ENCODE data around the gene ARF6. TPM values are rescaled to one million over a fixed set of nuclear protein-coding genes. Genes with fewer than 3 reads are reported as not detected.

ARF6 gene
- total RNA-seq, 4 donors from 2014 or later = 34.7 to 42.0 (median 35.7) TPM

GRCh38 chr14:49860988-49861698 is 31.7 kb upstream of the ARF6 start:
- no peak for DNase-seq (ENCODE audit: low spot score in 2 of 2)
- Histone ChIP-seq H3K4me3 (peak overlapping the region; percentile 45 to 92 (median 64)), H3K4me1 (peaks cover 0 to 33% (median 7%) of the 10 kb centered on the region in 4 donors), H3K36me3 (no peaks in the 10 kb centered on the region), H3K27me3 (no peaks in the 10 kb centered on the region), H3K27ac (peak overlapping the region; percentile 90 to 97 (median 96)), H3K9me3 (no peaks in the 10 kb centered on the region)
- WGBS, 2 donors = 19 to 20% methylated on average over 4 of the region's 4 CpGs
- no peak for TF ChIP-seq CTCF (IDR thresholded peaks at IDR 0.05)
- no peak for TF ChIP-seq EP300 (IDR thresholded peaks at IDR 0.05)
- no peak for TF ChIP-seq POLR2A (IDR thresholded peaks at IDR 0.05)

DNA sequence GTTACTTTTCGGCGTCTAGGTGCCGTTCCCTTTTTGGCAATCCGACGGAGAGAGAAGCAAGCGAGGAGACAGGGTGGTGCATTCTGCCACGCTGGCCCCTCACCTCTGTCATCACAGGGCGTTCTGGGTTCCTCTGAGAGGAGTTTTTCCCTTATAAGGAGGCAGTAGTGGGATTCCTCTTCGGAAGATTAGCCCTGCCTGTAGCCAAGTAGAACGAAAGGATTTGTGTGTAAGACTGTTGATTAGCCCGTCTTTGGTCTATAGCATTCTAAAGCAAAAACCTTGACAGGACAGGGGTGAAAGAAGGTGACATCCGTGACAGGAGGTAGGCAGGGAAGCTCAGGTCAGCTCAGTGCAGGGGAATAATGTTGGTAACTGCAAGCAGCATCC is 31.2 kb upstream of the ARF6 start:
- Histone ChIP-seq H3K27me3 (no peaks in the 10 kb centered on the region), H3K27ac (peak overlapping the region; percentile 90 to 97 (median 96))

DNA sequence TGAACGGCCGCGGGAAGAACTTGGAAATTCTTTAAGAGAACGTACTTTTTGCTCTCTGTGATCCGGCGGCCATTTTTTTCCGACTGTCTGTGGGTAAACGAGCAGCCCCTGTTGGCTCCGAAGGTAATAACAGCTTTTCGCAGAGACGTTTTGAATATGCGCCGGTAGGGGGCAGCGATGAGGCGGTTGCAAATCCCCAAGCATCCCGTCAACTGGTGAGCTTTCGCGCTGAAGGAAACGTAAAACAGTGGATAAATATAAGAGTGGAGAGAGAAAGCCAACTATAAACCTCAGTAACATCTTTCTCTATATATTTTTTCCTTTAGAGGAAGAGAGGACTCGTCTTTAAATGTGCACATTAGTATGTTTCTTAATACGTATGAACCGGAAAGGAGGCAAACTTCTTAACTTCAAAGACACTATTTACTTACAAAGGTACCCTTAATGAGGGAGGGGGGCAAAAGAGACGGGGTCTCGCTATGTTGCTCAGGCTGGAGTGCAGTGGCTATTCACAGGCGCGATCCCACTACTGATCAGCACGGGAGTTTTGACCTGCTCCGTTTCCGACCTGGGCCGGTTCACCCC is 30.7 kb upstream of the ARF6 start:
- peak in 1 of 2 donors; percentile 41 for TF ChIP-seq POLR2A (IDR thresholded peaks at IDR 0.05)
- TF ChIP-seq CTCF (IDR thresholded peaks at IDR 0.05) = peak; percentile 99 to 100 (median 100)
- TF ChIP-seq EP300 (IDR thresholded peaks at IDR 0.05) = no peak
- Histone ChIP-seq H3K4me1 (peaks cover 0 to 36% (median 8%) of the 10 kb centered on the region in 4 donors), H3K36me3 (no peaks in the 10 kb centered on the region), H3K27me3 (no peaks in the 10 kb centered on the region), H3K4me3 (peak overlapping the region; percentile 45 to 92 (median 64)), H3K9me3 (no peaks in the 10 kb centered on the region), H3K27ac (peak overlapping the region; percentile 90 to 97 (median 96))
- peak; percentile 73 to 88 for DNase-seq (ENCODE audit: low spot score in 2 of 2)
- WGBS, 2 donors = 1% methylated on average over 23 to 30 of the region's 30 CpGs

More for the DNA sequence above, 31.2 kb upstream of the ARF6 start:
- Histone ChIP-seq H3K36me3 (no peaks in the 10 kb centered on the region), H3K4me1 (peaks cover 0 to 33% (median 7%) of the 10 kb centered on the region in 4 donors), H3K4me3 (peak overlapping the region; percentile 45 to 92 (median 64)), H3K9me3 (no peaks in the 10 kb centered on the region)
- peak; percentile 37 to 70 for DNase-seq (ENCODE audit: low spot score in 2 of 2)
- TF ChIP-seq CTCF (IDR thresholded peaks at IDR 0.05) (no peak), POLR2A (IDR thresholded peaks at IDR 0.05) (peak in 1 of 2 donors; percentile 49)
- WGBS, 2 donors = 0 to 1% methylated on average over 12 of the region's 12 CpGs

DNA sequence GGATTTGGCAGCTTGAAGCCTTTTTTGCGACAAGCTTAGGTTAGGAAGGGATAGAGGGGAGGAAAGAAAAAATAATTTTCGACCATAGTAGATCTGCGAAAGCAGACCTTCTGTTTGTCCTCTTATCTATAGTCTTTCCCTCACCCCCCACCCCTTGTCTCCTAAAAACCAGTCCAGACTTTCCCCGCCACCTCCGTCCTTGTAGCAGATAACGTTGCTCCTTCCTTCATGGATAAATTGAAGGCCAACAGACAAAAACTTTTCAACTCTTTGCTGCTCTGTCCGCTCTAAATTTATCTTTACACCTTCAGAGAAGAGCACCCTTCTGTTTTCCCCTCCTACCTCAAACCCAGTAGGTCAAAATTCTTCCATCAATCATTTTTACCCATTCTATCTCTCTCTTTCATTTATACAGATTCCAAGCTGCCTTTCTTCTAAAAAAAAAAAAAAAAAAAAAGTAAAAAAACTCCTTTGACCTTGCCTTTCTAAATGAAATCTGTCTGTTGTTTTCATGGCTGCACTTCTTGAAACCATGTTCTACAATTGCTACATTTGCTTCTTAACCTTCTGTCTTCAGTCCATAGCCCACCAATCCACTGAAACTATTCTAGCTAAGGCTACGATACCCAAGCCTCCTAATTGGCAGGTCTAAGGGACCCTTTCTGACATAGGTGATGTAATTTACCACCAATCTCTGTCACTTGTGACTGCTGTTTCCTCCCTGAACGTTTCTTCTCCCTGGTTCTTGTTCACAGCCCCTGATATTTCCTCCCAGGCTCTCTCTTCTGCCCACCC is 29.2 kb upstream of the ARF6 start:
- Histone ChIP-seq H3K9me3 (no peaks in the 10 kb centered on the region), H3K27ac (peak overlapping the region; percentile 90 to 97 (median 96)), H3K4me3 (peak overlapping the region; percentile 59 to 92 (median 64)), H3K4me1 (peaks cover 0 to 44% (median 11%) of the 10 kb centered on the region in 4 donors), H3K27me3 (no peaks in the 10 kb centered on the region), H3K36me3 (no peaks in the 10 kb centered on the region)
- TF ChIP-seq EP300 (IDR thresholded peaks at IDR 0.05) (no peak), CTCF (IDR thresholded peaks at IDR 0.05) (no peak), POLR2A (IDR thresholded peaks at IDR 0.05) (no peak)
- peak in 1 of 2 donors; percentile 25 for DNase-seq (ENCODE audit: low spot score in 2 of 2)
- WGBS, 2 donors = 18 to 24% methylated on average over 9 of the region's 9 CpGs
